OCI-LY1 (cell line): Measurements from ENCODE around the gene ADGRG7.

Source experiments
- H2AFZ ChIP-seq: fragments of 200-600 bp; sonication (generic), shearing (Covaris generic); 2 replicates; pipeline ENCODE4 v1.6.0; 2014; ENCODE audit warnings: antibody characterized with exemption, mild to moderate bottlenecking, low read length
- H3F3A ChIP-seq: fragments of 200-600 bp; sonication (generic), shearing (Covaris generic); 2 replicates; pipeline ENCODE4 v1.6.0; 2014; ENCODE audit warnings: mild to moderate bottlenecking, antibody characterized with exemption, low read length, moderate library complexity; ENCODE audit not compliant: insufficient read depth
- H3K27ac ChIP-seq: fragments of 200-600 bp; sonication (generic); 2 replicates; pipeline ENCODE4 v1.5.1; 2014; ENCODE audit warnings: low read length, mixed run types, mild to moderate bottlenecking, low read depth; ENCODE audit not compliant: poor library complexity, severe bottlenecking
- H3K27me3 ChIP-seq: fragments of 200-600 bp; sonication (generic); 2 replicates; pipeline ENCODE4 v1.6.0; 2014; ENCODE audit warnings: antibody characterized with exemption, mild to moderate bottlenecking, low read length, moderate library complexity; ENCODE audit not compliant: insufficient read depth
- H3K36me3 ChIP-seq: fragments of 200-600 bp; sonication (generic); 2 replicates; pipeline ENCODE4 v1.6.1; 2014; ENCODE audit warnings: mild to moderate bottlenecking, antibody characterized with exemption, low read length, moderate library complexity, mixed read lengths; ENCODE audit not compliant: insufficient read depth
- H3K4me1 ChIP-seq: fragments of 200-600 bp; sonication (generic); 2 replicates; pipeline ENCODE4 v1.5.1; 2014; ENCODE audit warnings: mild to moderate bottlenecking, low read length, moderate library complexity; ENCODE audit not compliant: insufficient read depth, severe bottlenecking
- H3K4me2 ChIP-seq: fragments of 200-600 bp; sonication (generic), shearing (Covaris generic); 2 replicates; pipeline ENCODE4 v1.6.1; 2014; ENCODE audit warnings: low read length
- H3K4me3 ChIP-seq: fragments of 200-600 bp; sonication (generic); 2 replicates; pipeline ENCODE4 v1.5.1; 2014; ENCODE audit warnings: low read length, low read depth, mild to moderate bottlenecking, mixed read lengths; ENCODE audit not compliant: poor library complexity, severe bottlenecking
- H3K79me2 ChIP-seq: fragments of 200-600 bp; shearing (Covaris generic); 2 replicates; pipeline ENCODE4 v1.6.1; 2016; ENCODE audit warnings: mixed run types, low read length, mixed read lengths; ENCODE audit not compliant: insufficient read depth
- H3K9ac ChIP-seq: fragments of 200-600 bp; sonication (generic), shearing (Covaris generic); 2 replicates; pipeline ENCODE4 v1.6.1; 2014; ENCODE audit warnings: mild to moderate bottlenecking, low read length, mixed read lengths
- H3K9me2 ChIP-seq: fragments of 200-600 bp; sonication (generic), shearing (Covaris generic); 2 replicates; pipeline ENCODE4 v1.6.1; 2014; ENCODE audit warnings: low read depth, mild to moderate bottlenecking, low read length, mixed read lengths
- H3K9me3 ChIP-seq: fragments of 200-600 bp; shearing (Covaris generic); 2 replicates; pipeline ENCODE4 v1.6.1; 2014; ENCODE audit warnings: low read length, mixed read lengths
- H4K20me1 ChIP-seq: fragments of 200-600 bp; sonication (generic), shearing (Covaris generic); 2 replicates; pipeline ENCODE4 v1.6.0; 2016; ENCODE audit warnings: mild to moderate bottlenecking, low read length; ENCODE audit not compliant: insufficient read depth
- EZH2 ChIP-seq: fragments of 200-600 bp; sonication (generic), shearing (Covaris generic); IDR thresholded peaks from 2 replicates; pipeline ENCODE4 v1.8.0; 2017; ENCODE audit warnings: borderline replicate concordance, mixed run types, mild to moderate bottlenecking, antibody characterized with exemption, low read length, moderate library complexity, mixed read lengths
- TF ChIP-seq, protein P1 (sequence below): fragments of 200-600 bp; sonication (generic), shearing (Covaris generic); IDR thresholded peaks from 2 replicates; pipeline ENCODE4 v1.5.1; 2017; ENCODE audit warnings: mild to moderate bottlenecking, antibody characterized with exemption, low read length, moderate library complexity, mixed read lengths

The ADGRG7 gene

DNA sequence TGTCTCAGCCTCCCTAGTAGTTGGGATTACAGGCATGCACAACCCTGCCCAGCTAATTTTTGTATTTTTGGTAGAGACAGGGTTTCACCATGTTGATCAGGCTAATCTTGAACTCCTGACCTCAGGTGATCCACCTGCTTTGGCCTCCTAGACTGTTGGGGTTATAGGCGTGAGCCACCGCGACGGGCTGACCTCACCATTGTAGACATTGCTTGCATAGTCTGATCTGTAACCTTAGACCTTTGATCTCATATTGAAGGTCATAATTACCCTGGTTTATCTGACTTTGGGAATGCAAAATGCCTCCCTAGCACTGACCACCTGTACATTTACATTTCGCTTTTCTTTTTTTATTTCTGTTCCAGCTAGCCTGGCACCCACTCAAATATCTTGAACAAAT lies 31.2 kb downstream of the ADGRG7 start:
- no peaks in the 10 kb centered on the region for H3K9me2 ChIP-seq
- no peak overlapping the region for H3K4me2 ChIP-seq
- H4K20me1 ChIP-seq: no peaks in the 10 kb centered on the region
- H3K27me3 ChIP-seq: no peaks in the 10 kb centered on the region
- H3K4me3 ChIP-seq: no peak overlapping the region
- H2AFZ ChIP-seq: no peak overlapping the region
- H3F3A ChIP-seq: no peaks in the 10 kb centered on the region
- no peaks in the 10 kb centered on the region for H3K79me2 ChIP-seq
- no peaks in the 10 kb centered on the region for H3K9me3 ChIP-seq
- TF ChIP-seq, protein P1, sequence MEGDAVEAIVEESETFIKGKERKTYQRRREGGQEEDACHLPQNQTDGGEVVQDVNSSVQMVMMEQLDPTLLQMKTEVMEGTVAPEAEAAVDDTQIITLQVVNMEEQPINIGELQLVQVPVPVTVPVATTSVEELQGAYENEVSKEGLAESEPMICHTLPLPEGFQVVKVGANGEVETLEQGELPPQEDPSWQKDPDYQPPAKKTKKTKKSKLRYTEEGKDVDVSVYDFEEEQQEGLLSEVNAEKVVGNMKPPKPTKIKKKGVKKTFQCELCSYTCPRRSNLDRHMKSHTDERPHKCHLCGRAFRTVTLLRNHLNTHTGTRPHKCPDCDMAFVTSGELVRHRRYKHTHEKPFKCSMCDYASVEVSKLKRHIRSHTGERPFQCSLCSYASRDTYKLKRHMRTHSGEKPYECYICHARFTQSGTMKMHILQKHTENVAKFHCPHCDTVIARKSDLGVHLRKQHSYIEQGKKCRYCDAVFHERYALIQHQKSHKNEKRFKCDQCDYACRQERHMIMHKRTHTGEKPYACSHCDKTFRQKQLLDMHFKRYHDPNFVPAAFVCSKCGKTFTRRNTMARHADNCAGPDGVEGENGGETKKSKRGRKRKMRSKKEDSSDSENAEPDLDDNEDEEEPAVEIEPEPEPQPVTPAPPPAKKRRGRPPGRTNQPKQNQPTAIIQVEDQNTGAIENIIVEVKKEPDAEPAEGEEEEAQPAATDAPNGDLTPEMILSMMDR: no peak
- no peak for TF ChIP-seq EZH2
- H3K9ac ChIP-seq: no peak overlapping the region
- H3K36me3 ChIP-seq: no peaks in the 10 kb centered on the region
- no peaks in the 10 kb centered on the region for H3K4me1 ChIP-seq
- no peak overlapping the region for H3K27ac ChIP-seq

DNA sequence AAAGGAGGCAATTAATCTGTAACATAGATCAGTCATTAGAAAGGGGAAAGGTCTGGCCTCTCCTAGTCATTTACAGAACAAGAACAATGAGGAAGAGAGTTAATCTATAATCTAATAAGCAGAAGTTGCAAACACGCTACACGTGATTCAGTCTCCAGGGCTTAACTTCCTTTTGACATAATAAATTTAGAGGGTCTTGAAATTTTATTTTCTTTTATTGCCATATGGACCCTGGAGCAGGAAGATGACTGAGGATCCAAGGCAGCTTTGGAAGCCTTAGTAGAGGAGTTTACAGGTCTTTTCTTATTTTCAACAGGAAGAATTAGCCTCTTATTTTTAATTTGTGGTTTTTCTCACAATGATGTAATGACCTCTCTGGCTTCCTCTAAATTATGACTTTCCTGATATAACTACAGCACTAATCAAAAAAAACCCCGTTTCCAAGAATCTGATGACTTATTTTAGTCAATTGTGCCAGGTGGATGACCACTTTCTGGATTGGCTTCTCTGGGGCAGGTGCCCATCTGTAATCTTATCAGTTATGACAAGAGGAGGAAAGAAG lies 32.2 kb downstream of the ADGRG7 start:
- Histone ChIP-seq H3K27me3 (no peaks in the 10 kb centered on the region), H3K4me2 (no peak overlapping the region), H3K79me2 (no peaks in the 10 kb centered on the region)

DNA sequence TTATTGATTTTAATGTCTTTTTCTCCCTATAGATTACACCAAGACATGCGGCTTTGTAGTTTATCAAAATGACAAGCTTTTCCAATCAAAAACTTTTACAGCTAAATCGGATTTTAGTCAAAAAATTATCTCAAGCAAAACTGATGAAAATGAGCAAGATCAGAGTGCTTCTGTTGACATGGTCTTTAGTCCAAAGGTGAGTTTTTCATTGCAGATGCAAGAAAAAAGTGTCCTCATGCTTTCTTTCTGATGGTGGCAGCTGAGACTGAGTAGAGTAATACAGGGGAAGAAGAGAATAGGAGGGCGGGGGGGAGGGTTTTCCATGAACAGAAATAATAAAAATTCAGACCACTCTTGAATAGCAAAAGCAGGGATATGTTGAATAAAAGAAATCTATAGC lies 36.5 kb downstream of the ADGRG7 start:
- no peaks in the 10 kb centered on the region for H3K79me2 ChIP-seq
- TF ChIP-seq, protein P1: no peak
- no peak for TF ChIP-seq EZH2
- H3K9me2 ChIP-seq: no peaks in the 10 kb centered on the region
- no peaks in the 10 kb centered on the region for H4K20me1 ChIP-seq
- H3K27me3 ChIP-seq: no peaks in the 10 kb centered on the region
- no peak overlapping the region for H3K4me2 ChIP-seq
- H2AFZ ChIP-seq: no peak overlapping the region
- H3K36me3 ChIP-seq: no peaks in the 10 kb centered on the region
- no peaks in the 10 kb centered on the region for H3F3A ChIP-seq
- no peaks in the 10 kb centered on the region for H3K9me3 ChIP-seq
- H3K9ac ChIP-seq: no peak overlapping the region
- no peaks in the 10 kb centered on the region for H3K4me1 ChIP-seq
- no peak overlapping the region for H3K27ac ChIP-seq
- no peak overlapping the region for H3K4me3 ChIP-seq

More for the DNA sequence above, 32.2 kb downstream of the ADGRG7 start:
- Histone ChIP-seq H3K36me3 (no peaks in the 10 kb centered on the region), H3K4me3 (no peak overlapping the region), H4K20me1 (no peaks in the 10 kb centered on the region), H3K9me2 (no peaks in the 10 kb centered on the region), H2AFZ (no peak overlapping the region), H3K9ac (no peak overlapping the region), H3K4me1 (no peaks in the 10 kb centered on the region), H3K27ac (no peak overlapping the region), H3F3A (no peaks in the 10 kb centered on the region), H3K9me3 (no peaks in the 10 kb centered on the region)
- TF ChIP-seq EZH2: no peak
- TF ChIP-seq, protein P1: no peak
